GM23248 (cell line): Measurements from ENCODE around the gene TBX18.

Source experiments
- EZH2 ChIP-seq: fragments of 200-600 bp; sonication (generic); IDR thresholded peaks from 2 replicates; pipeline ENCODE4 v1.6.1; 2018; ENCODE audit warnings: antibody characterized with exemption, mild to moderate bottlenecking; ENCODE audit not compliant: insufficient read depth, poor library complexity, severe bottlenecking
- EZH2phosphoT487 ChIP-seq: fragments of 200-600 bp; sonication (generic); IDR thresholded peaks from 2 replicates; pipeline ENCODE4 v1.6.1; 2018; ENCODE audit warnings: antibody characterized with exemption, moderate library complexity, mild to moderate bottlenecking, low read depth; ENCODE audit not compliant: insufficient read depth

DNA sequence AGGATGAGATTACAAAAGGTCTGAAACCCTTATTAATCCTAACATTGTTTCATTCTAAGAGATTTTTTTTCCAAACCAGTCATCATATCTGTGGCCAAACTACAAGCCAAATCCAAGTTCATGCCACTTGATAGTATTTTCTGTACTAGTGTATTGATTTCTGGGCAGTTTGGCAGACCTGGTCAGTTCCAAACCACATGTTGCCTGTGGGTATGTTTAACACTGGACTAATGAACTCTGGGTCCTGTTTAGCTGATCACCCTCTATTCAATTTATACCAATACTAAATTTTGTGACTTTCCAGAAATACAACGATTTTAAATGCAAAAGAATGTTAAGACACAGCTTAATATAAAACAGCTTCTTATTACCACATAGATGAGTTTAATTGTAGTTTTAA is 24.0 kb downstream of the TBX18 start:
- no peak for TF ChIP-seq EZH2
- no peak for TF ChIP-seq EZH2phosphoT487
